ENCODE data around the gene ANGPTL5. TPM values are rescaled to one million over a fixed set of nuclear protein-coding genes. Genes with fewer than 3 reads are reported as not detected.

Gene ANGPTL5
- polyA plus RNA-seq, 2 donors, result 0.02 to 0.04 TPM

Other genes with a start within 250 kb of the ANGPTL5 start
- 1 to 10 TPM in 1 of 2 donors, under 1 TPM in 1; 0.69 to 1.3 TPM for gene CEP126, start 1.5 kb downstream of the ANGPTL5 start, polyA plus RNA-seq
- under 1 TPM; 0.63 to 0.68 TPM for gene CFAP300, start 130.9 kb upstream of the ANGPTL5 start, polyA plus RNA-seq
- gene YAP1, start 193.9 kb upstream of the ANGPTL5 start, polyA plus RNA-seq, result 10 to 100 TPM; 30.6 to 39.5 TPM